ENCODE results near the gene PLA2G7.

DNA sequence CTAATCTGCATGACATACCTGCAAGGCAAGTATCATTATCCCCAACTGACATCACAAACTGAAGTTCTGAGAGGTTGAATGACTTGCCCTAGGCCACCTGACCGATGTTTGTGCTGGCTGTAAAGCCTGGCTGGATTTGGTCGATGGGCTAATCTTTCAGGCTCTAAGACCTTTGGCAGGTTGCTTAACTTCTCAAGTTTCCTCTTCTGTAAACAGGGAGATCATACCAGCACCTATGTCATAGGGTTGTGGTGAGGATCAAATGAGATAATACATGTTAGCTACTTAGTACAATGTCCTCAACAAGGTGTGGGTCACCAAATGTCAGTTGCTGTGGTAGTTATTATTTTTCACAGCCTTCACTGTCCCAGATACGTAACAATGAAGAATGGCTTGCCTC lies 25.8 kb upstream of the PLA2G7 start:
- no peak for TF ChIP-seq CTCF (IDR thresholded peaks at IDR 0.05)
- no peak for TF ChIP-seq POLR2AphosphoS5 (IDR thresholded peaks at IDR 0.05; ENCODE audit: low read depth, low read length)
- TF ChIP-seq SIN3A (IDR thresholded peaks at IDR 0.05; ENCODE audit: borderline replicate concordance, insufficient read depth, low read depth, low read length): no peak

Data from Panc1 (cell line).